H9 (cell line): ENCODE results near the gene ZNF426. TPM values are rescaled to one million over a fixed set of nuclear protein-coding genes. Genes with fewer than 3 reads are reported as not detected.

Source experiments
- DNase-seq: peaks from one replicate; pipeline ENCODE4 v3.0.0-alpha.2; 2017
- H2AFZ ChIP-seq: one replicate; pipeline ENCODE4 v1.6.1; 2013; ENCODE audit warnings: mild to moderate bottlenecking, low read length, control low read depth, moderate library complexity
- H2AK5ac ChIP-seq: 2 replicates; pipeline ENCODE4 v1.6.1; 2013; ENCODE audit warnings: low read length, control low read depth, mixed read lengths; ENCODE audit not compliant: insufficient read length
- H2BK120ac ChIP-seq: one replicate; pipeline ENCODE4 v1.6.1; 2013; ENCODE audit warnings: low read depth, mild to moderate bottlenecking, low read length, control low read depth, inconsistent platforms; ENCODE audit not compliant: poor library complexity, severe bottlenecking
- H2BK12ac ChIP-seq: 2 replicates; pipeline ENCODE4 v1.6.1; 2013; ENCODE audit warnings: low read length, control low read depth, mixed read lengths, low read depth; ENCODE audit not compliant: insufficient read length
- H2BK15ac ChIP-seq: 2 replicates; pipeline ENCODE4 v1.6.1; 2013; ENCODE audit warnings: low read depth, low read length, control low read depth
- H2BK20ac ChIP-seq: one replicate; pipeline ENCODE4 v1.6.1; 2013; ENCODE audit warnings: low read depth, mild to moderate bottlenecking, low read length, control low read depth, inconsistent platforms; ENCODE audit not compliant: poor library complexity, severe bottlenecking
- H2BK5ac ChIP-seq: 2 replicates; pipeline ENCODE4 v1.6.1; 2013; ENCODE audit warnings: low read length, control low read depth, mixed read lengths; ENCODE audit not compliant: insufficient read length
- H3K14ac ChIP-seq: 2 replicates; pipeline ENCODE4 v1.6.1; 2013; ENCODE audit warnings: low read length, control low read depth; ENCODE audit not compliant: insufficient read depth
- H3K18ac ChIP-seq: 2 replicates; pipeline ENCODE4 v1.6.1; 2013; ENCODE audit warnings: low read depth, mild to moderate bottlenecking, mixed read lengths, low read length, control low read depth; ENCODE audit not compliant: insufficient read length
- H3K23ac ChIP-seq: 2 replicates; pipeline ENCODE4 v1.6.1; 2013; ENCODE audit warnings: low read length, control low read depth, mixed read lengths, low read depth; ENCODE audit not compliant: insufficient read length
- H3K23me2 ChIP-seq: 2 replicates; pipeline ENCODE4 v1.6.1; 2013; ENCODE audit warnings: low read depth, mild to moderate bottlenecking, mixed read lengths, low read length, control low read depth; ENCODE audit not compliant: insufficient read length, poor library complexity, severe bottlenecking
- H3K27ac ChIP-seq: 2 replicates; pipeline ENCODE4 v1.5.1; 2013; ENCODE audit warnings: low read length, control low read depth, mixed read lengths, low read depth; ENCODE audit not compliant: insufficient read length
- H3K27me3 ChIP-seq: 2 replicates; pipeline ENCODE4 v1.6.1; 2013; ENCODE audit warnings: low read length, control low read depth, inconsistent platforms; ENCODE audit not compliant: insufficient read depth
- H3K4ac ChIP-seq: 2 replicates; pipeline ENCODE4 v1.6.1; 2013; ENCODE audit warnings: low read depth, mild to moderate bottlenecking, control low read depth, inconsistent platforms, low read length, moderate library complexity
- H3K4me1 ChIP-seq: 2 replicates; pipeline ENCODE4 v1.6.1; 2013; ENCODE audit warnings: low read length, control low read depth, inconsistent platforms; ENCODE audit not compliant: insufficient read depth
- H3K4me2 ChIP-seq: 2 replicates; pipeline ENCODE4 v1.6.1; 2013; ENCODE audit warnings: low read length, control low read depth, mixed read lengths; ENCODE audit not compliant: insufficient read length, insufficient read depth
- H3K56ac ChIP-seq: 2 replicates; pipeline ENCODE4 v1.6.1; 2013; ENCODE audit warnings: low read depth, mild to moderate bottlenecking, mixed read lengths, low read length, control low read depth; ENCODE audit not compliant: insufficient read length
- H3K79me1 ChIP-seq: 2 replicates; pipeline ENCODE4 v1.6.1; 2013; ENCODE audit warnings: low read depth, mild to moderate bottlenecking, moderate library complexity, low read length, control low read depth, inconsistent platforms; ENCODE audit not compliant: insufficient read depth, poor library complexity, severe bottlenecking
- H3K79me2 ChIP-seq: 2 replicates; pipeline ENCODE4 v1.6.1; 2013; ENCODE audit warnings: low read length, control low read depth, inconsistent platforms; ENCODE audit not compliant: insufficient read depth
- H3K9ac ChIP-seq: 2 replicates; pipeline ENCODE4 v1.6.1; 2013; ENCODE audit warnings: low read length, control low read depth, mixed read lengths; ENCODE audit not compliant: insufficient read length; ENCODE audit errors: extremely low read depth
- H3K9me3 ChIP-seq: one replicate; pipeline ENCODE4 v1.6.1; 2013; ENCODE audit warnings: low read depth, low read length, inconsistent platforms; ENCODE audit not compliant: control insufficient read depth
- H3T11ph ChIP-seq: one replicate; pipeline ENCODE4 v1.6.1; 2013; ENCODE audit warnings: mild to moderate bottlenecking, low read length, control low read depth, inconsistent platforms
- H4K20me1 ChIP-seq: one replicate; pipeline ENCODE4 v1.6.1; 2013; ENCODE audit not compliant: control insufficient read depth, insufficient read length, insufficient read depth
- H4K5ac ChIP-seq: 2 replicates; pipeline ENCODE4 v1.6.1; 2013; ENCODE audit warnings: low read depth, mild to moderate bottlenecking, mixed read lengths, low read length, control low read depth; ENCODE audit not compliant: insufficient read length
- H4K8ac ChIP-seq: replicated peaks from 2 replicates; pipeline ENCODE4 v1.6.1; 2013; ENCODE audit warnings: low read length, control low read depth, mixed read lengths, low read depth; ENCODE audit not compliant: insufficient read length
- H4K91ac ChIP-seq: 2 replicates; pipeline ENCODE4 v1.6.1; 2013; ENCODE audit warnings: low read depth, mild to moderate bottlenecking, moderate library complexity, mixed read lengths, low read length, control low read depth; ENCODE audit not compliant: insufficient read length
- H3K27ac Mint-ChIP-seq, 3 experiments: 2 replicates in 2 of 3; 3 replicates in 1 of 3; pipeline ENCODE4 v1.8.0; 2020 to 2021; ENCODE audit warnings: mixed read lengths in 3 of 3, mild to moderate bottlenecking in 1 of 3, moderate library complexity in 1 of 3
- H3K27me3 Mint-ChIP-seq: 2 replicates; pipeline ENCODE4 v1.8.0; 2021; ENCODE audit warnings: low read depth, mild to moderate bottlenecking, moderate library complexity, mixed read lengths
- H3K36me3 Mint-ChIP-seq, 3 experiments: 2 replicates in 2 of 3; 3 replicates in 1 of 3; pipeline ENCODE4 v1.8.0; 2020 to 2021; ENCODE audit warnings: low read depth in 3 of 3, mixed read lengths in 3 of 3; ENCODE audit not compliant: insufficient read depth in 1 of 3
- H3K4me1 Mint-ChIP-seq, 2 experiments: 2 replicates each; pipeline ENCODE4 v1.8.0; 2020; ENCODE audit warnings: mixed read lengths in 2 of 2
- H3K4me3 Mint-ChIP-seq, 2 experiments: 2 replicates in 1 of 2; 3 replicates in 1 of 2; pipeline ENCODE4 v1.8.0; 2020 to 2021; ENCODE audit warnings: mild to moderate bottlenecking in 2 of 2, mixed read lengths in 2 of 2, moderate library complexity in 1 of 2
- H3K9me3 Mint-ChIP-seq, 2 experiments: 2 replicates in 1 of 2; 3 replicates in 1 of 2; pipeline ENCODE4 v1.8.0; 2020; ENCODE audit warnings: mild to moderate bottlenecking in 2 of 2, mixed read lengths in 2 of 2, moderate library complexity in 1 of 2
- WGBS: extraction: QIAGEN DNeasy Blood & Tissue Kit; methylation state at CpG from one replicate; pipeline ENCODE4 v1.1.7; 2013; ENCODE audit warnings: missing lambda C conversion rate, low lambda C conversion rate, mixed read lengths; ENCODE audit not compliant: insufficient read length; ENCODE audit errors: extremely low coverage; 5-methylcytosine and 5-hydroxymethylcytosine counted together
- total RNA-seq: library from RNA; stranded (reverse); gene quantifications from 2 replicates; pipeline ENCODE4 v1.2.1, GENCODE V29; 2021
- TF ChIP-seq, protein P1 (sequence below): fragments of 200-600 bp; sonication (generic); conservative IDR thresholded peaks from 3 replicates; pipeline ENCODE4 v1.8.0; 2021; ENCODE audit warnings: antibody characterized with exemption, mild to moderate bottlenecking

Gene ZNF426
- total RNA-seq, 1 experiment from 2014 or later: 29.4 TPM

DNA sequence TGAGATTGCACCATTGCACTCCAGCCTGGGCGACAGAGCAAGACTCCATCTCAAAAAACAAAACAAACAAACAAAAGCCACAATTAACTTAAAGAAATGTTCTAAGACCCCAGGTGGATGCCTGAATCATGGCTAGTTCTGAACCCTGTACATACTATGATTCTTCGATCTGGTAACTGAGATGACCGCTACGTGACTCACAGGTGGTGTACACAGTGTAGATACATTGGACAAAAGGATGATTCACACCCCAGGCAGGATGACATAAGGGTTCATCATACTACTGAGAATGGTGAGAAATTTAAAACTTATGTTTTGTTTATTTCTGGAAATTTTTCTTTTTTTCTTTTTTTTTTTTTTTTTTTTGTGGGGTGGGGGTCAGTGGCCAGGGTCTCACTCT lies 6.5 kb downstream of the ZNF426 start:
- peaks cover 79% of the 10 kb centered on the region for H3K9me3 ChIP-seq
- Mint-ChIP-seq H3K27me3 (peaks cover 5% of the 10 kb centered on the region; the same call in 1 of the 2 replicates), H3K9me3 (peaks cover 86 to 96% of the 10 kb centered on the region in 2 experiments), H3K4me1 (no peaks in the 10 kb centered on the region), H3K36me3 (peaks cover 97 to 98% (median 97%) of the 10 kb centered on the region in 3 experiments), H3K27ac (no peak overlapping the region), H3K4me3 (no peak overlapping the region)
- no peak overlapping the region for H2AFZ ChIP-seq
- DNase-seq: no peak
- H2BK20ac ChIP-seq: no peak overlapping the region
- no peak overlapping the region for H3K27ac ChIP-seq
- no peak overlapping the region for H2AK5ac ChIP-seq
- no peak overlapping the region for H3K56ac ChIP-seq
- no peak overlapping the region for H2BK120ac ChIP-seq
- no CpG with 5 or more reads among the region's 4 CpGs for WGBS
- H3K79me1 ChIP-seq: no peaks in the 10 kb centered on the region
- no peak overlapping the region for H3K4ac ChIP-seq
- H3K14ac ChIP-seq: no peak overlapping the region
- no peak overlapping the region for H4K91ac ChIP-seq
- no peaks in the 10 kb centered on the region for H4K20me1 ChIP-seq
- H4K5ac ChIP-seq: no peak overlapping the region
- no peak overlapping the region for H3K4me2 ChIP-seq
- no peak overlapping the region for H4K8ac ChIP-seq
- no peaks in the 10 kb centered on the region for H3K79me2 ChIP-seq
- no peak overlapping the region for H3K18ac ChIP-seq
- no peak overlapping the region for H2BK12ac ChIP-seq
- H2BK15ac ChIP-seq: no peak overlapping the region
- no peak overlapping the region for H3K9ac ChIP-seq
- H3K23me2 ChIP-seq: no peaks in the 10 kb centered on the region
- H3T11ph ChIP-seq: no peak overlapping the region
- no peak overlapping the region for H3K23ac ChIP-seq
- H3K27me3 ChIP-seq: no peaks in the 10 kb centered on the region
- no peak overlapping the region for H2BK5ac ChIP-seq
- no peaks in the 10 kb centered on the region for H3K4me1 ChIP-seq
- TF ChIP-seq, protein P1, sequence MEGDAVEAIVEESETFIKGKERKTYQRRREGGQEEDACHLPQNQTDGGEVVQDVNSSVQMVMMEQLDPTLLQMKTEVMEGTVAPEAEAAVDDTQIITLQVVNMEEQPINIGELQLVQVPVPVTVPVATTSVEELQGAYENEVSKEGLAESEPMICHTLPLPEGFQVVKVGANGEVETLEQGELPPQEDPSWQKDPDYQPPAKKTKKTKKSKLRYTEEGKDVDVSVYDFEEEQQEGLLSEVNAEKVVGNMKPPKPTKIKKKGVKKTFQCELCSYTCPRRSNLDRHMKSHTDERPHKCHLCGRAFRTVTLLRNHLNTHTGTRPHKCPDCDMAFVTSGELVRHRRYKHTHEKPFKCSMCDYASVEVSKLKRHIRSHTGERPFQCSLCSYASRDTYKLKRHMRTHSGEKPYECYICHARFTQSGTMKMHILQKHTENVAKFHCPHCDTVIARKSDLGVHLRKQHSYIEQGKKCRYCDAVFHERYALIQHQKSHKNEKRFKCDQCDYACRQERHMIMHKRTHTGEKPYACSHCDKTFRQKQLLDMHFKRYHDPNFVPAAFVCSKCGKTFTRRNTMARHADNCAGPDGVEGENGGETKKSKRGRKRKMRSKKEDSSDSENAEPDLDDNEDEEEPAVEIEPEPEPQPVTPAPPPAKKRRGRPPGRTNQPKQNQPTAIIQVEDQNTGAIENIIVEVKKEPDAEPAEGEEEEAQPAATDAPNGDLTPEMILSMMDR: no peak
